ENCODE measurements around the gene TMC5.
"Not testable (repeated sequence)": the region's sequence is repeated elsewhere in the genome, so short reads cannot be mapped to it uniquely, and the experiment has no call there.

TMC5 gene

GRCh38 chr16:19406891-19407491 lies 10.7 kb upstream of the TMC5 start:
- no peak for DNase-seq

GRCh38 chr16:19410435-19411171 lies 7.1 kb upstream of the TMC5 start:
- DNase-seq, result no peak

GRCh38 chr16:19411298-19411697 lies 6.4 kb upstream of the TMC5 start:
- no peak for DNase-seq

GRCh38 chr16:19412055-19412454 lies 5.6 kb upstream of the TMC5 start:
- not testable (repeated sequence) for DNase-seq

GRCh38 chr16:19415461-19415860 lies 2.2 kb upstream of the TMC5 start:
- no peak for DNase-seq

GRCh38 chr16:19415918-19416317 lies 1.8 kb upstream of the TMC5 start:
- DNase-seq, result no peak

GRCh38 chr16:19418200-19418599 lies 517 bp downstream of the TMC5 start:
- DNase-seq, result no peak

- DNase-seq, result no peak
Observed at GRCh38 chr16:19419698-19420075, 2.0 kb downstream of the TMC5 start.

- no peak for DNase-seq
Observed at GRCh38 chr16:19424478-19424877, 6.8 kb downstream of the TMC5 start.

- DNase-seq, result no peak
Observed at GRCh38 chr16:19430345-19430744, 12.7 kb downstream of the TMC5 start.

- DNase-seq, result no peak
Observed at GRCh38 chr16:19431636-19432340, 14.1 kb downstream of the TMC5 start.

GRCh38 chr16:19432429-19432828 lies 14.7 kb downstream of the TMC5 start:
- DNase-seq, result no peak

GRCh38 chr16:19434584-19434983 lies 16.9 kb downstream of the TMC5 start:
- no peak for DNase-seq

- no peak for DNase-seq
Observed at GRCh38 chr16:19436540-19436939, 18.9 kb downstream of the TMC5 start.

GRCh38 chr16:19437280-19437679 lies 19.6 kb downstream of the TMC5 start:
- no peak for DNase-seq

- DNase-seq, result no peak
Observed at GRCh38 chr16:19438739-19439138, 21.1 kb downstream of the TMC5 start.

- DNase-seq, result no peak
Observed at GRCh38 chr16:19439483-19439882, 21.8 kb downstream of the TMC5 start.

- no peak for DNase-seq
Observed at GRCh38 chr16:19443659-19444058, 26.0 kb downstream of the TMC5 start.

GRCh38 chr16:19446300-19446846 lies 28.7 kb downstream of the TMC5 start:
- no peak for DNase-seq

GRCh38 chr16:19446886-19447285 lies 29.2 kb downstream of the TMC5 start:
- no peak for DNase-seq

- no peak for DNase-seq
Observed at GRCh38 chr16:19450186-19450585, 32.5 kb downstream of the TMC5 start.

- DNase-seq, result no peak
Observed at GRCh38 chr16:19458722-19459379, 41.2 kb downstream of the TMC5 start.

- DNase-seq, result no peak
Observed at GRCh38 chr16:19460397-19460796, 42.7 kb downstream of the TMC5 start.

Data from AML-193 (cell line).